ENCODE data around the gene CD47.

- TF ChIP-seq CTCF (IDR thresholded peaks at IDR 0.05; ENCODE audit: insufficient read depth, low read depth, low read length), result no peak
- TF ChIP-seq EZH2 (IDR thresholded peaks at IDR 0.05; ENCODE audit: insufficient read depth, low read length), result no peak
Observed at GRCh38 chr3:107999215-107999775, 91.5 kb downstream of the CD47 start.

Measured in astrocyte (in vitro differentiated cells and primary cell).